Activated CD4-positive, alpha-beta T cell treated with anti-CD3 and anti-CD28 coated beads for 36 hours (primary cell): ENCODE measurements around the gene KRTAP1-5. TPM values are rescaled to one million over a fixed set of nuclear protein-coding genes. Genes with fewer than 3 reads are reported as not detected.
"Not testable (repeated sequence)": the region's sequence is repeated elsewhere in the genome, so short reads cannot be mapped to it uniquely, and the experiment has no call there.

ENCODE experiments used
- ATAC-seq: fragments of 200-7000 bp; cut with Tn5 transposase; one replicate; pipeline ENCODE4 v1.10.0; 2021; ENCODE audit warnings: mild to moderate bottlenecking, moderate library complexity
- CTCF ChIA-PET: fragments of 350-600 bp; sonication (Branson Sonifier 250); formaldehyde crosslinking; loops from one replicate; lab custom pipeline; 2021; ENCODE audit warnings: antibody characterized with exemption; lab: Charles Lee
- POLR2A ChIA-PET: fragments of 350-600 bp; sonication (Branson Sonifier 250); formaldehyde crosslinking; loops from one replicate; lab custom pipeline; 2021; ENCODE audit warnings: antibody characterized with exemption, inconsistent platforms; lab: Charles Lee
- DNase-seq: peaks from one replicate; pipeline ENCODE4 v3.0.0-alpha.2; 2020
- H3K27ac Mint-ChIP-seq: one replicate; pipeline ENCODE4 v1.8.0; 2021; ENCODE audit warnings: mixed read lengths
- H3K27me3 Mint-ChIP-seq: one replicate; pipeline ENCODE4 v1.8.0; 2021; ENCODE audit warnings: mixed read lengths
- H3K36me3 Mint-ChIP-seq: one replicate; pipeline ENCODE4 v1.8.0; 2021; ENCODE audit warnings: low read depth, mixed read lengths
- H3K4me1 Mint-ChIP-seq: one replicate; pipeline ENCODE4 v1.8.0; 2021; ENCODE audit warnings: mixed read lengths
- H3K4me3 Mint-ChIP-seq: one replicate; pipeline ENCODE4 v1.8.0; 2021; ENCODE audit warnings: mild to moderate bottlenecking, moderate library complexity, mixed read lengths
- H3K9me3 Mint-ChIP-seq: one replicate; pipeline ENCODE4 v1.8.0; 2021; ENCODE audit warnings: low read depth, mixed read lengths
- intact Hi-C, 2 experiments: fragments of 100-400 bp; cut with DNase I in 1 of 2; cut with micrococcal nuclease in 1 of 2; formaldehyde crosslinking; loops; one replicate each; pipeline versions ENCODE4 v1.14.2 to v1.15.1; 2022 to 2024; cut with DNase I, micrococcal nuclease
- total RNA-seq, 2 experiments: library from RNA; stranded (reverse); gene quantifications; one replicate each; pipeline ENCODE4 v1.2.3, GENCODE V29; 2021

KRTAP1-5 gene
- total RNA-seq, 2 experiments from 2014 or later, result not detected

- H3K9me3 Mint-ChIP-seq, result peaks cover 5% of the 10 kb centered on the region
- POLR2A ChIA-PET, result no interaction called here
- no peaks in the 10 kb centered on the region for H3K36me3 Mint-ChIP-seq
- H3K4me1 Mint-ChIP-seq, result no peaks in the 10 kb centered on the region
- ATAC-seq, result no peak
- CTCF ChIA-PET, result no interaction called here
- intact Hi-C loops, result no loop called here
- DNase-seq, result no peak
- peaks cover 12% of the 10 kb centered on the region for H3K27me3 Mint-ChIP-seq
- no peak overlapping the region for H3K4me3 Mint-ChIP-seq
- no peak overlapping the region for H3K27ac Mint-ChIP-seq
Measured at GRCh38 chr17:41042953-41043352, 15.9 kb upstream of the KRTAP1-5 start.

GRCh38 chr17:41040783-41041571 is 14.0 kb upstream of the KRTAP1-5 start, which contains the start of gene KRTAP1-1:
Gene KRTAP1-1 (minus strand): TSS chr17:41041450. CDS start chr17:41041397, 53 bp downstream.
- intact Hi-C loops, H3K4me3 Mint-ChIP-seq, H3K27me3 Mint-ChIP-seq, H3K27ac Mint-ChIP-seq, H3K36me3 Mint-ChIP-seq, H3K9me3 Mint-ChIP-seq, H3K4me1 Mint-ChIP-seq, POLR2A ChIA-PET, ATAC-seq, DNase-seq: not testable (repeated sequence)
- CTCF ChIA-PET, result interaction anchor here (0.5 kb wide), 1 partner anchor 28 kb away, joined by 3 read pairs; no protein-coding TSS in a partner anchor

- no peaks in the 10 kb centered on the region for H3K36me3 Mint-ChIP-seq
- ChIA-PET CTCF (interaction anchor here (1.1 kb wide), 1 partner anchor 36 kb away, joined by 3 read pairs; no protein-coding TSS in a partner anchor), POLR2A (no interaction called here)
- ATAC-seq (no peak), DNase-seq (no peak)
- H3K9me3 Mint-ChIP-seq, result no peaks in the 10 kb centered on the region
- H3K27me3 Mint-ChIP-seq, result peaks cover 3% of the 10 kb centered on the region
- H3K4me1 Mint-ChIP-seq, result no peaks in the 10 kb centered on the region
- H3K4me3 Mint-ChIP-seq, result no peak overlapping the region
- H3K27ac Mint-ChIP-seq, result no peak overlapping the region
- intact Hi-C loops, result no loop called here
Measured at GRCh38 chr17:41037853-41038350, 10.9 kb upstream of the KRTAP1-5 start.

GRCh38 chr17:41034346-41034935 is 7.4 kb upstream of the KRTAP1-5 start, which contains the start of gene KRTAP1-3:
Gene KRTAP1-3 (minus strand): TSS chr17:41034874. CDS start chr17:41034821, 53 bp downstream.
- H3K4me3 Mint-ChIP-seq, H3K4me1 Mint-ChIP-seq, CTCF ChIA-PET, intact Hi-C loops, DNase-seq, POLR2A ChIA-PET, H3K27me3 Mint-ChIP-seq, H3K36me3 Mint-ChIP-seq, H3K27ac Mint-ChIP-seq, ATAC-seq, H3K9me3 Mint-ChIP-seq: not testable (repeated sequence)

- Mint-ChIP-seq H3K9me3 (no peaks in the 10 kb centered on the region), H3K36me3 (no peaks in the 10 kb centered on the region), H3K27ac (no peak within 1 kb of the TSS), H3K4me3 (no peak within 1 kb of the TSS), H3K27me3 (peaks cover 11% of the 10 kb centered on the region), H3K4me1 (no peaks in the 10 kb centered on the region)
- ATAC-seq, result no peak
- DNase-seq, result no peak
- CTCF ChIA-PET, result interaction anchor here (0.7 to 2.4 kb wide), 4 partner anchors 11 to 145 kb away, joined by 4 to 7 read pairs (median 4); partner anchors contain the start of gene KRT20
- POLR2A ChIA-PET, result no interaction called here
- intact Hi-C loops, result no loop called here
Measured at GRCh38 chr17:41029633-41030245, 2.7 kb upstream of the KRTAP1-5 start, which contains the start of gene KRTAP1-4. Gene KRTAP1-4 (minus strand): TSS chr17:41030195. CDS start chr17:41030078, 117 bp downstream.

GRCh38 chr17:41024697-41025096 is 2.3 kb downstream of the KRTAP1-5 start:
- Mint-ChIP-seq H3K36me3 (no peaks in the 10 kb centered on the region), H3K27me3 (peaks cover 7% of the 10 kb centered on the region), H3K27ac (no peak overlapping the region), H3K4me1 (no peaks in the 10 kb centered on the region), H3K9me3 (peaks cover 4% of the 10 kb centered on the region), H3K4me3 (no peak overlapping the region)
- ChIA-PET CTCF (interaction anchor here (0.7 to 1.7 kb wide), 2 partner anchors 10 to 19 kb away, joined by 3 to 6 read pairs; no protein-coding TSS in a partner anchor), POLR2A (no interaction called here)
- ATAC-seq (no peak), DNase-seq (no peak)
- intact Hi-C loops, result no loop called here

GRCh38 chr17:41020336-41020735 is 6.7 kb downstream of the KRTAP1-5 start:
- Mint-ChIP-seq H3K27me3 (peaks cover 4% of the 10 kb centered on the region), H3K27ac (no peak overlapping the region), H3K4me1 (no peaks in the 10 kb centered on the region), H3K9me3 (peaks cover 4% of the 10 kb centered on the region), H3K36me3 (no peaks in the 10 kb centered on the region), H3K4me3 (no peak overlapping the region)
- no peak for ATAC-seq
- CTCF ChIA-PET, result interaction anchor here (0.8 to 1.3 kb wide), 3 partner anchors 9 to 136 kb away, joined by 3 read pairs; no protein-coding TSS in a partner anchor
- intact Hi-C loops, result no loop called here
- DNase-seq, result no peak
- POLR2A ChIA-PET, result no interaction called here

- CTCF ChIA-PET, result no interaction called here
- intact Hi-C loops, result no loop called here
- no peaks in the 10 kb centered on the region for H3K36me3 Mint-ChIP-seq
Measured at GRCh38 chr17:41019415-41019814, 7.6 kb downstream of the KRTAP1-5 start.

GRCh38 chr17:41018541-41018940 is 8.5 kb downstream of the KRTAP1-5 start:
- H3K9me3 Mint-ChIP-seq, result peaks cover 4% of the 10 kb centered on the region
- DNase-seq (no peak), ATAC-seq (no peak)
- ChIA-PET CTCF (interaction anchor here (1.2 kb wide), 1 partner anchor 10 kb away, joined by 7 read pairs; no protein-coding TSS in a partner anchor), POLR2A (no interaction called here)
- H3K4me1 Mint-ChIP-seq, result no peaks in the 10 kb centered on the region
- H3K4me3 Mint-ChIP-seq, result no peak overlapping the region
- no peak overlapping the region for H3K27ac Mint-ChIP-seq
- intact Hi-C loops, result no loop called here
- H3K36me3 Mint-ChIP-seq, result no peaks in the 10 kb centered on the region
- H3K27me3 Mint-ChIP-seq, result peaks cover 4% of the 10 kb centered on the region

More at GRCh38 chr17:41019415-41019814, 7.6 kb downstream of the KRTAP1-5 start:
- no peak for ATAC-seq
- POLR2A ChIA-PET, result no interaction called here
- DNase-seq, result no peak
- Mint-ChIP-seq H3K4me1 (no peaks in the 10 kb centered on the region), H3K4me3 (no peak overlapping the region), H3K9me3 (peaks cover 4% of the 10 kb centered on the region), H3K27ac (no peak overlapping the region), H3K27me3 (peaks cover 4% of the 10 kb centered on the region)

GRCh38 chr17:41016578-41017215 is 10.3 kb downstream of the KRTAP1-5 start:
- H3K36me3 Mint-ChIP-seq, result no peaks in the 10 kb centered on the region
- no peak for ATAC-seq
- CTCF ChIA-PET, result no interaction called here
- H3K4me1 Mint-ChIP-seq, result no peaks in the 10 kb centered on the region
- POLR2A ChIA-PET, result no interaction called here
- H3K27me3 Mint-ChIP-seq, result peaks cover 4% of the 10 kb centered on the region
- intact Hi-C loops, result no loop called here
- H3K9me3 Mint-ChIP-seq, result peaks cover 4% of the 10 kb centered on the region
- no peak overlapping the region for H3K4me3 Mint-ChIP-seq
- no peak for DNase-seq
- no peak overlapping the region for H3K27ac Mint-ChIP-seq

- Mint-ChIP-seq H3K9me3 (no peaks in the 10 kb centered on the region), H3K27me3 (peaks cover 2% of the 10 kb centered on the region), H3K4me1 (no peaks in the 10 kb centered on the region), H3K27ac (no peak overlapping the region), H3K36me3 (no peaks in the 10 kb centered on the region), H3K4me3 (no peak overlapping the region)
- POLR2A ChIA-PET, result no interaction called here
- CTCF ChIA-PET, result interaction anchor here (0.6 to 1.8 kb wide), 2 partner anchors 8 to 134 kb away, joined by 3 to 6 read pairs; partner anchors contain the start of gene KRTAP4-5
- no peak for DNase-seq
- no peak for ATAC-seq
- intact Hi-C loops, result no loop called here
Measured at GRCh38 chr17:41015454-41015853, 11.6 kb downstream of the KRTAP1-5 start.
